Sigmoid colon (tissue), 7 donors: Measurements from ENCODE around the gene NPIPB2. TPM values are rescaled to one million over a fixed set of nuclear protein-coding genes. Genes with fewer than 3 reads are reported as not detected.

Experiments
- DNase-seq: peaks from one replicate; pipeline ENCODE4 v3.0.0-alpha.2; 2019
- H3K27ac ChIP-seq, 4 donors: fragments of 200-600 bp; sonication (generic); one replicate each; pipeline ENCODE4 v1.5.1; 2016 to 2019; ENCODE audit warnings: mild to moderate bottlenecking in 1 of 4
- H3K27me3 ChIP-seq, 3 donors: fragments of 200-600 bp; sonication (generic); one replicate each; pipeline ENCODE4 v1.5.1; 2019; ENCODE audit warnings: mild to moderate bottlenecking in 1 of 3
- H3K36me3 ChIP-seq, 4 donors: fragments of 200-600 bp; sonication (generic); one replicate each; pipeline ENCODE4 v1.5.1; 2016 to 2019
- H3K4me1 ChIP-seq, 4 donors: fragments of 200-600 bp; sonication (generic); one replicate each; pipeline ENCODE4 v1.5.1; 2017 to 2019
- H3K4me3 ChIP-seq, 4 donors: fragments of 200-600 bp; sonication (generic); one replicate each; pipeline ENCODE4 v1.5.1; 2017 to 2019; ENCODE audit warnings: mild to moderate bottlenecking in 2 of 4, moderate library complexity in 1 of 4
- H3K9me3 ChIP-seq, 4 donors: fragments of 200-600 bp in 3 of 4; sonication (generic) in 3 of 4; one replicate each; pipeline versions ENCODE4 v1.5.1 to v1.6.1; 2013 to 2019
- EP300 ChIP-seq, 4 donors: sonication (generic); formaldehyde crosslinking; IDR thresholded peaks; one replicate each; pipeline ENCODE4 v1.6.1; 2017; ENCODE audit warnings: antibody characterized with exemption in 4 of 4
- POLR2A ChIP-seq, 2 donors: fragments of 450-650 bp; IDR thresholded peaks; one replicate each; pipeline ENCODE4 v1.6.1; 2016; ENCODE audit warnings: antibody characterized with exemption in 2 of 2, mild to moderate bottlenecking in 2 of 2, moderate library complexity in 2 of 2
- POLR2AphosphoS5 ChIP-seq, 4 donors: sonication (generic); formaldehyde crosslinking; IDR thresholded peaks; one replicate each; pipeline ENCODE4 v1.6.1; 2017; ENCODE audit warnings: antibody characterized with exemption in 4 of 4
- WGBS, 2 donors: extraction: QIAGEN DNeasy Blood & Tissue Kit; methylation state at CpG; one replicate each; pipeline ENCODE4 v1.1.7; 2013; 5-methylcytosine and 5-hydroxymethylcytosine counted together
- intact Hi-C: fragments of 100-400 bp; cut with DNase I; formaldehyde crosslinking; loops from one replicate; pipeline ENCODE4 v1.15.1; 2023
- polyA plus RNA-seq, 3 donors: library from polyadenylated mRNA; stranded (reverse); fragments of 200-250 nt; gene quantifications; one replicate each; pipeline ENCODE4 v1.2.3, GENCODE V29; 2013
- total RNA-seq, 4 donors: library from RNA; depleted of rRNA; stranded (reverse); fragments of >200 nt; gene quantifications; one replicate each; pipeline ENCODE4 v1.1.0, GENCODE V29; 2016
- TF ChIP-seq, protein P1 (sequence below), 4 experiments: fragments of 450-650 bp in 3 of 4; fragments of 200-600 bp in 1 of 4; IDR thresholded peaks; one replicate each; pipeline ENCODE4 v1.5.1; 2016 to 2019; ENCODE audit warnings: antibody characterized with exemption in 4 of 4, mild to moderate bottlenecking in 3 of 4, moderate library complexity in 2 of 4
- donor health status: healthy with polysubstance abuse.
- donor health status: Bipolar disorder and iron deficiency.
- donor health status: healthy.

Gene NPIPB2
- total and polyA plus RNA-seq, 7 donors: 1.6 to 36.8 (median 3.0) TPM

DNA sequence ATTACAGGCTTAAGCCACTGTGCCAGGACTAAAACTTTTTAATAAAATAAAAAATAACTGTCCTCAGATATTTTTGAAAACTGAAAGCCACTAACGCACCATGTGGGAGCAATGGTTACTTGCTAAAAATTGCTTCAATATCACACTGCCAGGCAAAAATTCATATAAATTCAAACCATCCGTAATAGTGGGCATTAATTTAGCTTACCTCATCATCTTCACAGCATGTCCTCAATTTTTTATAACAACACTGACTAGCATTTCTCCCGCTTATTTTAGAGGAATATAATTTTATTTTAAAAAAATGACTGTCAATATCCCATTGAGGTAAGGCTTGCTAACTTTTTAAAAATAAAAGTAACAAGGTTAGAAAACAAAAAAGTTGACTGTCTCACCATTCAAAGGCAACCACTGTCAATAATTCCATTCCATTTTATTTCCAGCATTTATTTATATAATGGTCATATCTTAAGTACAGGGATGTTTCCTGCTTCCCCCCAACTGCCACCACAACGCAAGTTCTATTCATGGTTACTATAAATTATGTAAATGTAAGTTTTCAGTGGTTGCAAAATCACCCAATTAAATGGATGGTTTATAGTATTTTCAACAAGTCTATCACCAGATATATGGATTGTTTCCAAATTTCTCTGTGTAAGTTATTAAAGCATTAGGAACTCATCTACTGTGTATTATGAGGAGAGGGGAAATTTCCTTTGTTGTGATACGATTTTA lies 51.4 kb downstream of the NPIPB2 start:
- no peak overlapping the region for H3K27ac ChIP-seq
- 79 to 93% methylated on average over 5 of the region's 5 CpGs for WGBS, 2 donors
- DNase-seq: no peak
- TF ChIP-seq POLR2AphosphoS5 (IDR thresholded peaks at IDR 0.05) (no peak), EP300 (IDR thresholded peaks at IDR 0.05) (no peak), POLR2A (IDR thresholded peaks at IDR 0.05) (no peak)
- TF ChIP-seq, protein P1, sequence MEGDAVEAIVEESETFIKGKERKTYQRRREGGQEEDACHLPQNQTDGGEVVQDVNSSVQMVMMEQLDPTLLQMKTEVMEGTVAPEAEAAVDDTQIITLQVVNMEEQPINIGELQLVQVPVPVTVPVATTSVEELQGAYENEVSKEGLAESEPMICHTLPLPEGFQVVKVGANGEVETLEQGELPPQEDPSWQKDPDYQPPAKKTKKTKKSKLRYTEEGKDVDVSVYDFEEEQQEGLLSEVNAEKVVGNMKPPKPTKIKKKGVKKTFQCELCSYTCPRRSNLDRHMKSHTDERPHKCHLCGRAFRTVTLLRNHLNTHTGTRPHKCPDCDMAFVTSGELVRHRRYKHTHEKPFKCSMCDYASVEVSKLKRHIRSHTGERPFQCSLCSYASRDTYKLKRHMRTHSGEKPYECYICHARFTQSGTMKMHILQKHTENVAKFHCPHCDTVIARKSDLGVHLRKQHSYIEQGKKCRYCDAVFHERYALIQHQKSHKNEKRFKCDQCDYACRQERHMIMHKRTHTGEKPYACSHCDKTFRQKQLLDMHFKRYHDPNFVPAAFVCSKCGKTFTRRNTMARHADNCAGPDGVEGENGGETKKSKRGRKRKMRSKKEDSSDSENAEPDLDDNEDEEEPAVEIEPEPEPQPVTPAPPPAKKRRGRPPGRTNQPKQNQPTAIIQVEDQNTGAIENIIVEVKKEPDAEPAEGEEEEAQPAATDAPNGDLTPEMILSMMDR (IDR thresholded peaks at IDR 0.05): no peak
- H3K36me3 ChIP-seq: peaks cover 17 to 98% (median 31%) of the 10 kb centered on the region in 4 donors
- H3K9me3 ChIP-seq: no peaks in the 10 kb centered on the region
- intact Hi-C loops: no loop called here
- H3K27me3 ChIP-seq: no peaks in the 10 kb centered on the region
- no peak overlapping the region for H3K4me3 ChIP-seq
- no peaks in the 10 kb centered on the region for H3K4me1 ChIP-seq

DNA sequence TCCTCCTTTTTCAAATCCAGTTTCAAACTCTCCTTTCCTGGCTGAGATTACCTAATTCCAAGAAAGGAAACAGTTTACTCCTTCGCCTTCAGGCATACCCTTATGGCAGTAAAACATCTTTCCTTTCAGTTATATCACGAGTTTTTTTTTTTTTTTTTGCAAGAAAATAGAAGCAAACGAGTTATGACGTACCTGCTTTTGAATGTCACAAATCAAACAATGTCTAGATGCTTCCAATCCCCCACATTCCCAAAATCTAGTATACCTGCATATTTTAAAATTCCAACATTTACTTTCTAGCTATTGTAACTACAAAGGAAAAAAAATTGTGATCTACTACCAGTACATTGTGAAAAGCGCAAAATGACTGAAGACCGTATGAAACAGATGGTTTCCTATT lies 55.0 kb downstream of the NPIPB2 start:
- H3K4me3 ChIP-seq: no peak overlapping the region

DNA sequence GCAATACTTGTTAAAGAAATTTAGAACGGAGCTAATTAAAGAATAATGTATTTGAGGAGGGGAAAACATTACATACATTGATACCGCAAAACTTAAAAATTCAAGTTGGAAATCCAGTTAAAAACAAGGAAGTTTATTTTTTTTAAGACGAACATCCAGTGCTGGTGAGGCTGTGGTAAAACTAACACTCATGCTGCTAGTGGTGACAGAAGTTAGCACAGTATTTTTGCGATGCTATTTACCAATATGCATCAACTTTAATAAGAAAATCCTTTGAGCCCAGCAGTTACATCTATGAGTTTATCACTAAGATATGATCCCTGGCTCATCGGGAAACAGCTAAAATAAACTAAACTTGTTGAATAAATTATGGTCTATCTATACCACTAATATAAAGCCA lies 57.8 kb downstream of the NPIPB2 start:
- Histone ChIP-seq H3K27me3 (no peaks in the 10 kb centered on the region), H3K9me3 (no peaks in the 10 kb centered on the region), H3K27ac (no peak overlapping the region), H3K36me3 (peaks cover 16 to 98% (median 37%) of the 10 kb centered on the region in 4 donors), H3K4me1 (no peaks in the 10 kb centered on the region), H3K4me3 (no peak overlapping the region)
- DNase-seq: no peak
- WGBS, 2 donors: 96 to 98% methylated on average over 5 of the region's 5 CpGs
- TF ChIP-seq POLR2AphosphoS5 (IDR thresholded peaks at IDR 0.05): no peak
- TF ChIP-seq POLR2A (IDR thresholded peaks at IDR 0.05): no peak
- TF ChIP-seq EP300 (IDR thresholded peaks at IDR 0.05): no peak
- TF ChIP-seq, protein P1 (IDR thresholded peaks at IDR 0.05): no peak
- intact Hi-C loops: no loop called here

More for the DNA sequence above, 55.0 kb downstream of the NPIPB2 start:
- TF ChIP-seq POLR2A (IDR thresholded peaks at IDR 0.05): no peak
- no peak for TF ChIP-seq EP300 (IDR thresholded peaks at IDR 0.05)
- TF ChIP-seq, protein P1 (IDR thresholded peaks at IDR 0.05): no peak
- TF ChIP-seq POLR2AphosphoS5 (IDR thresholded peaks at IDR 0.05): no peak
- intact Hi-C loops: no loop called here
- Histone ChIP-seq H3K36me3 (peaks cover 12 to 95% (median 40%) of the 10 kb centered on the region in 4 donors), H3K4me1 (no peaks in the 10 kb centered on the region), H3K27ac (no peak overlapping the region), H3K27me3 (no peaks in the 10 kb centered on the region), H3K9me3 (no peaks in the 10 kb centered on the region)
- no peak for DNase-seq
- WGBS, 2 donors: 90 to 94% methylated on average over 6 of the region's 6 CpGs

DNA sequence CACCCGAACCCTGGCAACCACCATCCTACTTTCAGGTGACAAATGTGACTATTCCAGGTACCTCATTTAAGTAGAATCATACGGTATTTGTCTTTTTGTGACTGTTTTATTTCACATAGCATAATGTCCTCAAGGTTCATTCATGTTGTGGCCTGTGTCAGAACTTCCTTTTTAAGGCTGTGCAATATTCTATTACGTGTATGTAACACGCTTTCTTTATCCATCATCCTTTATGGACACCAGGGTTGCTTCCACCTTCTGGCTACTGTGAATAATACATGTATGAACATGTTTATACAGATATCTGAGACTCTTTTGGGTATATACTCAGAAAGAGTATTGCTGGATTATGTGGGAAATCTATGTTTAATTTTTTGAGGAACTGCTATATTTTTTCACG lies 61.8 kb downstream of the NPIPB2 start:
- no peaks in the 10 kb centered on the region for H3K27me3 ChIP-seq
- no peak for TF ChIP-seq POLR2A (IDR thresholded peaks at IDR 0.05)
- TF ChIP-seq, protein P1 (IDR thresholded peaks at IDR 0.05): no peak
- TF ChIP-seq POLR2AphosphoS5 (IDR thresholded peaks at IDR 0.05): no peak
- TF ChIP-seq EP300 (IDR thresholded peaks at IDR 0.05): no peak
- no peak for DNase-seq
- intact Hi-C loops: no loop called here
- WGBS, 2 donors: 89 to 92% methylated on average over 5 of the region's 5 CpGs
- peaks cover 3 to 98% (median 37%) of the 10 kb centered on the region in 4 donors for H3K36me3 ChIP-seq
- H3K9me3 ChIP-seq: no peaks in the 10 kb centered on the region
- no peak overlapping the region for H3K27ac ChIP-seq
- no peaks in the 10 kb centered on the region for H3K4me1 ChIP-seq
- H3K4me3 ChIP-seq: no peak overlapping the region
